Right lobe of liver (tissue), 6 donors: Measurements from ENCODE around the gene PCBD2. TPM values are rescaled to one million over a fixed set of nuclear protein-coding genes. Genes with fewer than 3 reads are reported as not detected.
"Not testable (repeated sequence)": the region's sequence is repeated elsewhere in the genome, so short reads cannot be mapped to it uniquely, and the experiment has no call there.

Experiments used
- ATAC-seq, 4 donors: fragments of 200-7000 bp; cut with Tn5 transposase; one replicate each; pipeline ENCODE4 v1.9.1; 2020; ENCODE audit warnings: mild to moderate bottlenecking in 4 of 4, moderate library complexity in 4 of 4
- DNase-seq, 3 donors: peaks; one replicate each; pipeline ENCODE4 v3.0.0-alpha.2; 2020
- H3K27ac ChIP-seq, 3 donors: fragments of 200-600 bp; one replicate each; pipeline ENCODE4 v1.8.0; 2022
- H3K27me3 ChIP-seq, 2 donors: fragments of 200-600 bp; one replicate each; pipeline ENCODE4 v1.8.0; 2022
- H3K36me3 ChIP-seq, 4 donors: fragments of 200-600 bp; sonication (generic) in 1 of 4; one replicate each; pipeline versions ENCODE4 v1.5.1 to v1.8.0; 2017 to 2022; ENCODE audit warnings: control low read depth in 1 of 4
- H3K4me1 ChIP-seq, 4 donors: fragments of 200-600 bp; sonication (generic) in 1 of 4; one replicate each; pipeline versions ENCODE4 v1.5.1 to v1.8.0; 2017 to 2022; ENCODE audit warnings: control low read depth in 1 of 4
- H3K4me3 ChIP-seq, 3 donors: fragments of 200-600 bp; one replicate each; pipeline ENCODE4 v1.8.0; 2022
- H3K9me3 ChIP-seq, 4 donors: fragments of 200-600 bp; sonication (generic) in 1 of 4; one replicate each; pipeline versions ENCODE4 v1.5.1 to v1.8.0; 2017 to 2022; ENCODE audit warnings: control low read depth in 1 of 4
- POLR2A ChIP-seq: fragments of 450-650 bp; IDR thresholded peaks from one replicate; pipeline ENCODE4 v1.6.1; 2017; ENCODE audit warnings: antibody characterized with exemption, mild to moderate bottlenecking
- WGBS: methylation state at CpG from one replicate; pipeline ENCODE4 v1.1.6; 2018; ENCODE audit warnings: low coverage, low lambda C conversion rate; ENCODE audit not compliant: insufficient coverage; ENCODE audit errors: missing lambda C conversion rate; 5-methylcytosine and 5-hydroxymethylcytosine counted together
- intact Hi-C, 2 donors: fragments of 100-400 bp; cut with DNase I; formaldehyde crosslinking; loops; one replicate each; pipeline versions ENCODE4 v1.11.2 to v1.14.1; 2022
- total RNA-seq, 6 experiments: library from RNA; depleted of rRNA in 2 of 6; stranded (reverse); fragments of >200 nt in 2 of 6; fragmentation: NEBNext Ultra II Directional in 3 of 6; extraction: Animal tissue kit (Norgen Biotek cat#: 25700) in 3 of 6; gene quantifications; one replicate each; pipeline versions ENCODE4 v1.1.0 to v1.2.4, GENCODE V29; 2016 to 2023
- TF ChIP-seq, protein P1 (sequence below), 4 donors: fragments of 200-600 bp in 3 of 4; fragments of 450-650 bp in 1 of 4; IDR thresholded peaks; one replicate each; pipeline versions ENCODE4 v1.5.1 to v1.8.0; 2016 to 2022; ENCODE audit warnings: antibody characterized with exemption in 4 of 4, mild to moderate bottlenecking in 2 of 4
- donor health status: DM: no; HTN: yes; CAD: no.
- donor health status: DM: no; HTN: no; CAD: no.
- donor health status: DM: no; HTN: no; CAD: no.
- donor health status: DM: no; HTN: yes; CAD: no.
- donor health status: DM: no; HTN: yes; CAD: no.

Gene PCBD2
- total RNA-seq, 6 experiments from 2014 or later: 4.9 to 11.9 (median 10.8) TPM

- no peak for DNase-seq
- H3K36me3 ChIP-seq: no peaks in the 10 kb centered on the region
- no peak for TF ChIP-seq POLR2A
- TF ChIP-seq, protein P1, sequence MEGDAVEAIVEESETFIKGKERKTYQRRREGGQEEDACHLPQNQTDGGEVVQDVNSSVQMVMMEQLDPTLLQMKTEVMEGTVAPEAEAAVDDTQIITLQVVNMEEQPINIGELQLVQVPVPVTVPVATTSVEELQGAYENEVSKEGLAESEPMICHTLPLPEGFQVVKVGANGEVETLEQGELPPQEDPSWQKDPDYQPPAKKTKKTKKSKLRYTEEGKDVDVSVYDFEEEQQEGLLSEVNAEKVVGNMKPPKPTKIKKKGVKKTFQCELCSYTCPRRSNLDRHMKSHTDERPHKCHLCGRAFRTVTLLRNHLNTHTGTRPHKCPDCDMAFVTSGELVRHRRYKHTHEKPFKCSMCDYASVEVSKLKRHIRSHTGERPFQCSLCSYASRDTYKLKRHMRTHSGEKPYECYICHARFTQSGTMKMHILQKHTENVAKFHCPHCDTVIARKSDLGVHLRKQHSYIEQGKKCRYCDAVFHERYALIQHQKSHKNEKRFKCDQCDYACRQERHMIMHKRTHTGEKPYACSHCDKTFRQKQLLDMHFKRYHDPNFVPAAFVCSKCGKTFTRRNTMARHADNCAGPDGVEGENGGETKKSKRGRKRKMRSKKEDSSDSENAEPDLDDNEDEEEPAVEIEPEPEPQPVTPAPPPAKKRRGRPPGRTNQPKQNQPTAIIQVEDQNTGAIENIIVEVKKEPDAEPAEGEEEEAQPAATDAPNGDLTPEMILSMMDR (IDR thresholded peaks at IDR 0.05): no peak
- no peaks in the 10 kb centered on the region for H3K9me3 ChIP-seq
- H3K27ac ChIP-seq: no peak overlapping the region
- no peak overlapping the region for H3K4me3 ChIP-seq
- WGBS: 89% methylated on average over 3 of the region's 3 CpGs
- no peaks in the 10 kb centered on the region for H3K27me3 ChIP-seq
- intact Hi-C loops: no loop called here
- ATAC-seq: no peak
- peaks cover 0 to 4% (median 0%) of the 10 kb centered on the region in 4 donors for H3K4me1 ChIP-seq
Observed at GRCh38 chr5:134879456-134879855, 25.5 kb upstream of the PCBD2 start.

DNA sequence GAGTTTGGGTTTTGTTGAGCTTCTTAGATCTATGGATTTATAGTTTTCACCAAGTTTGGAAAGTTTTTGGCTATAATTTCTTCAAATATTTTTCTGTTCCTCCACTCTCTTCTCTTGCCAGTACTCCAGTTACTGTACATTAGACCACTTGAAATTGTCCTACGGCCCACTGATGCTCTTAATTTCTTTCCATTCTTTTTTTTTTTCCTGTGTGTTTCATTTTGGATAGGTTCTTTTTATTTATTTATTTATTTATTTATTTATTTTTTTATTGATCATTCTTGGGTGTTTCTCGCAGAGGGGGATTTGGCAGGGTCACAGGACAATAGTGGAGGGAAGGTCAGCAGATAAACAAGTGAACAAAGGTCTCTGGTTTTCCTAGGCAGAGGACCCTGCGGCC lies 24.0 kb upstream of the PCBD2 start:
- H3K4me3 ChIP-seq, intact Hi-C loops, H3K36me3 ChIP-seq, H3K27ac ChIP-seq, H3K9me3 ChIP-seq, H3K27me3 ChIP-seq, ATAC-seq, DNase-seq, H3K4me1 ChIP-seq: not testable (repeated sequence)
- WGBS: 100% methylated on average over 1 of the region's 3 CpGs

DNA sequence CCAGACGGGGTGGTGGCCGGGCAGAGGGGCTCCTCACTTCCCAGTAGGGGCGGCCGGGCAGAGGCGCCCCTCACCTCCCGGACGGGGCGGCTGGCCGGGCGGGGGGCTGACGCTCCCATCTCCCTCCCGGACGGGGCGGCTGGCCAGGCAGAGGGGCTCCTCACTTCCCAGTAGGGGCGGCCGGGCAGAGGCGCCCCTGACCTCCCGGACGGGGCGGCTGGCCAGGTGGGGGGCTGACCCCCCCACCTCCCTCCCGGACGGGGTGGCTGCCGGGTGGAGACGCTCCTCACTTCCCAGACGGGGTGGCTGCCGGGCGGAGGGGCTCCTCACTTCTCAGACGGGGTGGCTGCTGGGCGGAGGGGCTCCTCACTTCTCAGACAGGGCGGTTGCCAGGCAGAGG lies 23.2 kb upstream of the PCBD2 start:
- intact Hi-C loops, ATAC-seq: not testable (repeated sequence)

DNA sequence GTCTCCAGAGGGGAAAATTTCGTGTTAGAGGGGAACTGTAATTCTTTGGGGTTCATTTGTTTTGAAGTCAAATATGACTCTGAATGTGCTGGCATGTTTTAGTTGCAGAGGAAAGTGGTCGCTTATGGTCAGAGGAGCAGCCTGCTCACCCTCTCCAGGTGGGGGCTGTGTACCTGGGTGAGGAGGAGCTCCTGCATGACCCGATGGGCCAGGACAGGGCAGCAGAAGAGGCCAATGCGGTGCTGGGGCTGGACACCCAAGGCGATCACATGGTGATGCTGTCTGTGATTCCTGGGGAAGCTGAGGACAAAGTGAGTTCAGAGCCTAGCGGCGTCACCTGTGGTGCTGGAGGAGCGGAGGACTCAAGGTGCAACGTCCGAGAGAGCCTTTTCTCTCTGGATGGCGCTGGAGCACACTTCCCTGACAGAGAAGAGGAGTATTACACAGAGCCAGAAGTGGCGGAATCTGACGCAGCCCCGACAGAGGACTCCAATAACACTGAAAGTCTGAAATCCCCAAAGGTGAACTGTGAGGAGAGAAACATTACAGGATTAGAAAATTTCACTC lies 17.3 kb upstream of the PCBD2 start:
- Histone ChIP-seq H3K27me3 (no peaks in the 10 kb centered on the region), H3K4me3 (no peak overlapping the region), H3K36me3 (no peaks in the 10 kb centered on the region), H3K4me1 (peaks cover 0 to 8% (median 0%) of the 10 kb centered on the region in 4 donors), H3K9me3 (no peaks in the 10 kb centered on the region), H3K27ac (no peak overlapping the region)
- ATAC-seq (no peak), DNase-seq (no peak)
- intact Hi-C loops: no loop called here
- 89% methylated on average over 10 of the region's 14 CpGs for WGBS
- TF ChIP-seq, protein P1 (IDR thresholded peaks at IDR 0.05): no peak
- no peak for TF ChIP-seq POLR2A

More for the DNA sequence above, 23.2 kb upstream of the PCBD2 start:
- not testable (repeated sequence) for H3K4me3 ChIP-seq, H3K36me3 ChIP-seq, H3K27me3 ChIP-seq, H3K4me1 ChIP-seq, H3K27ac ChIP-seq, DNase-seq, H3K9me3 ChIP-seq
- WGBS: no CpG with 5 or more reads among the region's 30 CpGs

DNA sequence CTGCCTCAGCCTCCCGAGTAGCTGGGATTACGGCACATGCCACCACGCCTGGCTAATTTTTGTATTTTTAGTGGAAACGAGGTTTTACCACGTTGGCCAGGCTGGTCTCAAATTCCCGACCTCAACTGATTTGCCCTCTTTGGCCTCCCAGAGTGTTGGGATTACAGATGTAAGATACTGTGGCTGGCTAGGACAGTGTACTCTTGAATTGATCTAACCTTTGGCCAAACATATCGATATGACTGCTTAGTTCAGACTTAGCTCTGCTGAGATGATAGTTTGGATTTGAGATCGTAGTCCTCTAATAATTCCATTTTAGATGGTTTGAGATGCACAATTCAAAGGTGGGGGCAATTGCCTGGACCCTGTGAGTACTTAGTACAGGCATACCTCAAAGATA lies 15.6 kb upstream of the PCBD2 start:
- 33% methylated on average over 8 of the region's 8 CpGs for WGBS
- intact Hi-C loops: no loop called here

More for the DNA sequence above, 15.6 kb upstream of the PCBD2 start:
- Histone ChIP-seq H3K4me3 (no peak overlapping the region), H3K27ac (no peak overlapping the region), H3K9me3 (no peaks in the 10 kb centered on the region), H3K4me1 (peaks cover 0 to 8% (median 0%) of the 10 kb centered on the region in 4 donors), H3K27me3 (no peaks in the 10 kb centered on the region), H3K36me3 (peaks cover 0 to 3% (median 0%) of the 10 kb centered on the region in 4 donors)
- TF ChIP-seq POLR2A: no peak
- TF ChIP-seq, protein P1 (IDR thresholded peaks at IDR 0.05): no peak
- DNase-seq: no peak
- peak; percentile 80 to 91 (median 84) for ATAC-seq
